Thoracic aorta (tissue), 2 donors: ENCODE measurements around the gene KIF18A. TPM values are rescaled to one million over a fixed set of nuclear protein-coding genes. Genes with fewer than 3 reads are reported as not detected.

ENCODE experiments used
- ATAC-seq: fragments of 150-250 bp; one replicate; pipeline ENCODE4 v1.8.0; 2017; ENCODE audit warnings: low read depth; ENCODE audit not compliant: insufficient number of reproducible peaks, low FRiP score
- DNase-seq: peaks from one replicate; pipeline ENCODE4 v3.0.0-alpha.2; 2020; ENCODE audit warnings: low spot score
- H3K27ac ChIP-seq, 2 donors: fragments of 200-600 bp; sonication (generic); 1 replicate in 1 of 2; 2 replicates in 1 of 2; pipeline ENCODE4 v1.5.1; 2016; ENCODE audit warnings: mild to moderate bottlenecking in 2 of 2, moderate library complexity in 2 of 2
- H3K27me3 ChIP-seq: fragments of 200-600 bp; sonication (generic); replicated peaks from 2 replicates; pipeline ENCODE4 v1.6.0; 2016; ENCODE audit warnings: mild to moderate bottlenecking; ENCODE audit not compliant: insufficient read depth
- H3K36me3 ChIP-seq: fragments of 200-600 bp; sonication (generic); one replicate; pipeline ENCODE4 v1.5.1; 2016
- H3K4me1 ChIP-seq, 2 donors: fragments of 200-600 bp; sonication (generic); 1 replicate in 1 of 2; 2 replicates in 1 of 2; pipeline versions ENCODE4 v1.5.1 to v1.6.0; 2016; ENCODE audit warnings: low read depth in 2 of 2, mild to moderate bottlenecking in 1 of 2; ENCODE audit not compliant: control insufficient read depth in 1 of 2
- H3K4me3 ChIP-seq: fragments of 200-600 bp; sonication (generic); 2 replicates; pipeline ENCODE4 v1.5.1; 2016; ENCODE audit warnings: mild to moderate bottlenecking
- H3K9me3 ChIP-seq: fragments of 200-600 bp; sonication (generic); 2 replicates; pipeline ENCODE4 v1.5.1; 2016
- total RNA-seq, 2 donors: library from RNA; depleted of rRNA; stranded (reverse); fragments of >200 nt; gene quantifications; one replicate each; pipeline versions ENCODE4 v1.1.0 to v1.2.3, GENCODE V29; 2016
- TF ChIP-seq, protein P1 (sequence below): fragments of 200-600 bp; sonication (generic); IDR thresholded peaks from one replicate; pipeline ENCODE4 v1.5.1; 2019; ENCODE audit warnings: antibody characterized with exemption

KIF18A gene
- total RNA-seq, 2 donors from 2014 or later = 0.28 TPM; not detected in 1

GRCh38 chr11:28048812-28049211 is 59.1 kb downstream of the KIF18A start:
- Histone ChIP-seq H3K27me3 (no peaks in the 10 kb centered on the region), H3K4me3 (no peak overlapping the region), H3K9me3 (no peaks in the 10 kb centered on the region), H3K27ac (no peak overlapping the region), H3K36me3 (no peaks in the 10 kb centered on the region), H3K4me1 (no peaks in the 10 kb centered on the region)
- ATAC-seq = no peak
- TF ChIP-seq, protein P1, sequence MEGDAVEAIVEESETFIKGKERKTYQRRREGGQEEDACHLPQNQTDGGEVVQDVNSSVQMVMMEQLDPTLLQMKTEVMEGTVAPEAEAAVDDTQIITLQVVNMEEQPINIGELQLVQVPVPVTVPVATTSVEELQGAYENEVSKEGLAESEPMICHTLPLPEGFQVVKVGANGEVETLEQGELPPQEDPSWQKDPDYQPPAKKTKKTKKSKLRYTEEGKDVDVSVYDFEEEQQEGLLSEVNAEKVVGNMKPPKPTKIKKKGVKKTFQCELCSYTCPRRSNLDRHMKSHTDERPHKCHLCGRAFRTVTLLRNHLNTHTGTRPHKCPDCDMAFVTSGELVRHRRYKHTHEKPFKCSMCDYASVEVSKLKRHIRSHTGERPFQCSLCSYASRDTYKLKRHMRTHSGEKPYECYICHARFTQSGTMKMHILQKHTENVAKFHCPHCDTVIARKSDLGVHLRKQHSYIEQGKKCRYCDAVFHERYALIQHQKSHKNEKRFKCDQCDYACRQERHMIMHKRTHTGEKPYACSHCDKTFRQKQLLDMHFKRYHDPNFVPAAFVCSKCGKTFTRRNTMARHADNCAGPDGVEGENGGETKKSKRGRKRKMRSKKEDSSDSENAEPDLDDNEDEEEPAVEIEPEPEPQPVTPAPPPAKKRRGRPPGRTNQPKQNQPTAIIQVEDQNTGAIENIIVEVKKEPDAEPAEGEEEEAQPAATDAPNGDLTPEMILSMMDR = no peak
- DNase-seq = no peak

- TF ChIP-seq, protein P1 = no peak
- H3K4me3 ChIP-seq = no peak overlapping the region
- ATAC-seq = no peak
Observed at GRCh38 chr11:28043930-28044709, 63.8 kb downstream of the KIF18A start.

DNA sequence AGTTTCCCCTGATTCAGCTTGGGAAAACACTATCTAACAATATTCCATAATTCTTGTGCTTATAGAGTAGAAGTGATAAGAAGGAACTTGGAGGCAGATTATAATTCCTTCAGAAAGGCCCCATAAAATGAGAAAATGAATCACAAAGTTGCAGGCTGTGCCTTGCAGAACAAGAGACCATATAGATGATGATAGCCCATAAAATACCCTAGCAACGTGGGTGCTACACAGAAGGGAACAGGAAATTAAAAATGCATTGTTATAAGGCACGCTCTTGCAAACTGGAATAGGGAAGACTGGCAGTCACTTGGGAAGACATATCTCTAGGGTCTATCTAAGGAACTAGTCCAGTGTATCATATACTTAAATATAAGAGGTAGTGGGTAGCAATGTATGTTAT is 67.6 kb downstream of the KIF18A start:
- ATAC-seq (no peak), DNase-seq (no peak)
- TF ChIP-seq, protein P1 = no peak
- Histone ChIP-seq H3K9me3 (no peaks in the 10 kb centered on the region), H3K36me3 (no peaks in the 10 kb centered on the region), H3K4me1 (peaks cover 3 to 10% of the 10 kb centered on the region in 2 donors), H3K27ac (no peak overlapping the region), H3K27me3 (no peaks in the 10 kb centered on the region), H3K4me3 (no peak overlapping the region)

More at GRCh38 chr11:28043930-28044709, 63.8 kb downstream of the KIF18A start:
- no peaks in the 10 kb centered on the region for H3K4me1 ChIP-seq
- no peaks in the 10 kb centered on the region for H3K36me3 ChIP-seq
- no peak overlapping the region for H3K27ac ChIP-seq
- H3K27me3 ChIP-seq = no peaks in the 10 kb centered on the region
- no peaks in the 10 kb centered on the region for H3K9me3 ChIP-seq
- no peak for DNase-seq

- TF ChIP-seq, protein P1 = no peak
- Histone ChIP-seq H3K4me1 (peaks cover 3 to 10% of the 10 kb centered on the region in 2 donors), H3K36me3 (no peaks in the 10 kb centered on the region), H3K27me3 (no peaks in the 10 kb centered on the region), H3K4me3 (no peak overlapping the region), H3K27ac (no peak overlapping the region), H3K9me3 (no peaks in the 10 kb centered on the region)
- ATAC-seq = no peak
- no peak for DNase-seq
Observed at GRCh38 chr11:28038775-28039174, 69.2 kb downstream of the KIF18A start.

GRCh38 chr11:28026634-28027290 is 81.2 kb downstream of the KIF18A start:
- ATAC-seq = no peak
- Histone ChIP-seq H3K9me3 (no peaks in the 10 kb centered on the region), H3K4me3 (no peak overlapping the region), H3K27me3 (no peaks in the 10 kb centered on the region), H3K4me1 (no peaks in the 10 kb centered on the region), H3K27ac (no peak overlapping the region), H3K36me3 (no peaks in the 10 kb centered on the region)
- no peak for DNase-seq
- TF ChIP-seq, protein P1 = no peak
